NAMALWA (cell line): Measurements from ENCODE around the gene ADARB2.
"Not testable (repeated sequence)": the region's sequence is repeated elsewhere in the genome, so short reads cannot be mapped to it uniquely, and the experiment has no call there.

Experiments
- DNase-seq: peaks from one replicate; pipeline ENCODE4 v3.0.0-alpha.2; 2015; ENCODE audit warnings: low spot score

ADARB2 gene

GRCh38 chr10:1642600-1643160, 94.6 kb downstream of the ADARB2 start:
- DNase-seq, result no peak

GRCh38 chr10:1641402-1641801, 95.9 kb downstream of the ADARB2 start:
- DNase-seq, result no peak

- DNase-seq, result no peak
Observed at GRCh38 chr10:1638889-1639419, 98.4 kb downstream of the ADARB2 start.

DNA sequence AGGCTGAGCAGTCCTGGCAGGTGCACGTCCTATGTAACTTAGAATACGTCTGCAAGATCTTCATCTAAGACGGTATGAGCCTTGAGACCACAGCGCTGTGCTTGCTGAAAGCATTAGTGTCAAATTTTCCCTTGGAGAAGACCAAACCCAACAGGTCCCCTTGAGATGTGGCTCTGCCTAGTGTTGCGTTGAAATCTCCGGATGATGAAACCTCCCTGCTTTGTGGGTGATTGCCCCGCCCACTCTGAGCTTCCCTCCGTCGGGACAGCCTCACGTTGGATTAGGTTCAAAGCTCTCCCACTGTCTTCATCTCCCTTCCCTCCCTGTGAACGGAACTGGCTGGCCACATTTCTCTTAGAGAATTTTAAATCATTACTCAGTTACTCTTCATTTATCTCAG, 102.0 kb downstream of the ADARB2 start:
- no peak for DNase-seq

DNA sequence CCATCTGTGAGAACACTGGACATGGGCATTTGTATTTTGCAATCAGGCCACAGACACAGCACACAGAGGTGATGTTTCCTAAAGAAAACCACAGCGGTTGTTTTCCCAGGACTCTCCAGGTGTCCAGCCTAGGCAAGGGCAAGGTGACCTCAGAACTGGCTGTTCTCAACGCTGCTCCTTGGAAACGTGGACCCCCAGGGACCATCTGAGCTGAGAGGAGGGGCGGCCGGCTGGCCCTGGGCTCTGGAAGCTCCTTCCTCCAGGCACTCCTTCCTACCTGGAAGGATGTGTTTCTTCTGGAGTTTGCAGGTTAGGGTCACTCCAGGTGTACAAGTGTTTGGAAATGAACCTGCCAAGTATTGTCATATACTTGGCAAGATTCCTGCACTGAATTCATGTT, 103.1 kb downstream of the ADARB2 start:
- no peak for DNase-seq

GRCh38 chr10:1633783-1634182, 103.5 kb downstream of the ADARB2 start:
- DNase-seq, result no peak

- DNase-seq, result no peak
Observed at GRCh38 chr10:1632596-1632995, 104.7 kb downstream of the ADARB2 start.

DNA sequence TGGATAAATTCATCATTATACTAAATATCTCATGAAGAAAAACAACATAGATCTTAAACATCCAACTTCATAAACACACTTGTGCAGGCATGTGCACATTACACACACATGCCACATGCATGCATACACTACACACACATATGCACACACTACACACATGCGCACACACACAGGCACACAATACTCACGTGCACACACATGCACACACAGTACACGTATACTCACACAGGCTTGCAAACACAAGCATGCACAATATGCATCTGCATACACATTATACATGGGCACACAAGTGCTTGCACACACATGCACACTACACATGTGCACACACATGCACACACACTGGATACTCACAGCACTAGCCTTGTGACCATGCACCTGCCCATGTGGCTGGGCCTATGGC, 105.2 kb downstream of the ADARB2 start:
- DNase-seq, result no peak

GRCh38 chr10:1631282-1631681, 106.0 kb downstream of the ADARB2 start:
- DNase-seq, result no peak

DNA sequence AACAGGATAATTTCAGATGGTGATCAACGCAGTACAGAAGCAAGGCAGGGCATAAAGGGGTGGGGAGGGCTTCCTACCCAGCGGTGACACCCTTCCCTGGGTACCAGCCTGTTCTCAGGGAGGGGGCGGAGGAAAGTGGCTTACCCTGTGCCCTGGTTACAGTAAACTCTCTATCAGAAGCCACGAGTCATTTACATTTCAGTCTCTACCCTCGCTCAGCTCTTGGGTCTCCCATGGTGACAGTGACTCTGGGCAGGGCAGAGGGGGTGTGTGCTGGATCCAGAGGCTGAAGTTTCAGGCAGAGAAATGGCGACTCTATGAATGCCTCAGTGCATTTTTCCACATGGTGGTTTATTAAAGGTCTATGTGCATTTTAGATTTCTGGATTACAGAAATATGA, 107.0 kb downstream of the ADARB2 start:
- DNase-seq, result no peak

DNA sequence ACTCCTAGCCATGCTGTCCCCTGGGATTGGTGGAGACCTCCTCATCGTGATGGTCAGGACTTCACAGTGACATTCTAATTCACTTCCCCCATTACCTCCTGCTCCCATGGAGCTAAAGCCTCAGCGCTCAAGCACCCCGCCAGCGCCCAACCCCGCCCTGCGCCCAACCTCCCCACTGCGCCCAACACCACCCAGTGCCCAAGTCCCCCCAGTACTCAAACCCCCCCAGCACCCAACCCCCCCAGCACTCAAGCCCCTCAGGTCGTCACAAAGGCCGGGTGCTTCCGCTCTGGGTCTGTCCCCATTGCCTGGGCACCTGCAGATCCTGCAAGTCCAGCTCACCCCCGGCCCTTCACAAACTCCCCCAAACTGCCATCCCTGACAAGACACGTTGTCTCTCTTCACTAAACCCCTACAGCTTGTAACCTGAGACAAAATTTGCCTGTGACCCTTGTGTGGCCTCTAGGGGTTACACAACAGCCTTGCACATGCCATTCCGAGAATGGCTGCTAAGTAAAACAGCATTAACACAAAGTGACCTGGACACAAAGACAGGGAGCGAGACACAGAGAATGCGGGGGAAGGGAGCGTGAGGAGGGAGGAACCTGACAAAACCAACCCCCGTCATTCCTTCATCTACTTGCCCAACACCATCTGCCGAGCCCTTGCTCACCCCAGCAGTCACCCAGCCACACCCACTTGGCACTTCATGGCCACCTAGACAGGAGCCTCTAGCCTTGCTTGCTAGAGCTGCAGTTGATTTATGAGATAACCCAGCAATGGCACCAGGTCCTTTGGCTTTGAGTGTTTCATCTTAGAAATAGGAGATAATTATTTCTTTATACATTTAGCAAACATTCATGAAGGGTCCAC, 107.8 kb downstream of the ADARB2 start:
- DNase-seq, result no peak

- no peak for DNase-seq
Observed at GRCh38 chr10:1628757-1629156, 108.6 kb downstream of the ADARB2 start.

GRCh38 chr10:1627945-1628344, 109.4 kb downstream of the ADARB2 start:
- DNase-seq, result no peak

DNA sequence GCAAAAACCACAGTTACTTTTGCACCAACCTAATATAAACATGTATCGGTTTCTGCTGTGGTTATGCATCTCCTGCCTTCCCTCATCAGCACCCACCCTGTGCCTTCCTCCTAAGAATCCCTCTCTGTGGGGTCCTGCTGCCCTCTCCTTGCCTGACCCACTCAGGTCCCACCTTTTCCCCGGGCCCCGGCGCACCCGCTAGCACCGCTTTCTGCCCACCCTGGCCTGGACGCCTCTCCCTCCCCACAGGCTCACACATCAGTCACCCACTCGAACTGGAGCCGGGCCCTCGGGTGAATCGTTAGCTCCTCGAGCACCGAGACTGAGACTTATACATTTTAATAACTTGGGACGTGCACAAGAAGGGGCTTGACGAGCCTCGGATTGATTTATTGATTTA, 110.5 kb downstream of the ADARB2 start:
- DNase-seq, result no peak

- no peak for DNase-seq
Observed at GRCh38 chr10:1626410-1626809, 110.9 kb downstream of the ADARB2 start.

DNA sequence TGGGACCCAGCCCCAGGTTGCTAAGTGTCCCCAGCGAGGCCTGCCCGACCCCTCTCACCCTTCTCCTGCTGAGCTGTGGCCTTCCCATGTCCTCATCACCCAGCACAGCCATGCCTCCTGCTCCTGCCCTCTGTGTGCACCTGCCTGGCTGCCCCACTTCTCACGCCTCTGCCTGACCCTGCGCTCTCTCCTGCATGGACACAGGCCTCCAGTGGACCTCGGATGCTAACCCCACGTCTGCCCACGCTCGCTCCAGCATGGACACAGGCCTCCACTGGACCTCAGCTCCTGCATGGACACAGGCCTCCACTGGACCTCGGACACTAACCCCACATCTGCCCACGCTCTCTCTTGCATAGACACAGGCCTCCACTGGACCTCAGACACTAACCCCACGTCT, 111.6 kb downstream of the ADARB2 start:
- DNase-seq, result no peak

- DNase-seq, result no peak
Observed at GRCh38 chr10:1625079-1625478, 112.2 kb downstream of the ADARB2 start.

DNA sequence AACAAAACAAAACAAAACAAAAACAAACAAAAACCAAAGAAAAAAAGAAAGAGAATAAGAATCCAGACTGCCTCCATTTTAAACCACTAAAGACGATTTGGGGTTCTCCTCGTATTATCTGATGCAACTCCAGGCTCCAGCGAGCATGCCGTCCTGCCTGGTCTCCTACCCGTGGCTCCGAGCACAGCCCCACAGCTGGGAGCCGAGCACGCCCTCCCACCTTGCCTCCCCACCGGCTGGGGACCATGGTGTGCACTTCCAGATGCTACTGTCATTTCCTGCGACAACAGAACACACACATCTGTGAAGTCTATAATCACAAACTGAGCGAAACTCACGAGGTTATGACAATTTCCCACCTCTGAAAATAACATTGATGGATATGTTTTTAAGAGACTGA, 113.1 kb downstream of the ADARB2 start:
- DNase-seq, result no peak

DNA sequence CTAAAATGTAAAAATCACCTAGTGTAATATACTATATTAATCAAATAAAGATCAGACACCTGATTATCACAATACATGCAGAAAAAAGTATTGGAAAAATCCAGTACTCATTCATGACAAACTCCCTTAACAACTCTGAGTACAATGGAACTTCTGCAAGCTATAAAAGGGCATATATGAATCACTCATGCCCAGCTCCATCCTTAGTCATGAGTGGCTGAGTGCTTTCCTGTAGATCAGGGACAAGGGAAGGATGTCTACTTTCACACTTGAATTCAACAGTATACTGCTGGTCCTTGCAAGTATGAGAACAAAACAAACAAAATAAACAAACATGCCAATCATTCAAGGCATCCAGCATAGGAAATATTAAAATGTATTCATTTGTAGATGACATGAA, 116.5 kb downstream of the ADARB2 start:
- DNase-seq, result no peak

DNA sequence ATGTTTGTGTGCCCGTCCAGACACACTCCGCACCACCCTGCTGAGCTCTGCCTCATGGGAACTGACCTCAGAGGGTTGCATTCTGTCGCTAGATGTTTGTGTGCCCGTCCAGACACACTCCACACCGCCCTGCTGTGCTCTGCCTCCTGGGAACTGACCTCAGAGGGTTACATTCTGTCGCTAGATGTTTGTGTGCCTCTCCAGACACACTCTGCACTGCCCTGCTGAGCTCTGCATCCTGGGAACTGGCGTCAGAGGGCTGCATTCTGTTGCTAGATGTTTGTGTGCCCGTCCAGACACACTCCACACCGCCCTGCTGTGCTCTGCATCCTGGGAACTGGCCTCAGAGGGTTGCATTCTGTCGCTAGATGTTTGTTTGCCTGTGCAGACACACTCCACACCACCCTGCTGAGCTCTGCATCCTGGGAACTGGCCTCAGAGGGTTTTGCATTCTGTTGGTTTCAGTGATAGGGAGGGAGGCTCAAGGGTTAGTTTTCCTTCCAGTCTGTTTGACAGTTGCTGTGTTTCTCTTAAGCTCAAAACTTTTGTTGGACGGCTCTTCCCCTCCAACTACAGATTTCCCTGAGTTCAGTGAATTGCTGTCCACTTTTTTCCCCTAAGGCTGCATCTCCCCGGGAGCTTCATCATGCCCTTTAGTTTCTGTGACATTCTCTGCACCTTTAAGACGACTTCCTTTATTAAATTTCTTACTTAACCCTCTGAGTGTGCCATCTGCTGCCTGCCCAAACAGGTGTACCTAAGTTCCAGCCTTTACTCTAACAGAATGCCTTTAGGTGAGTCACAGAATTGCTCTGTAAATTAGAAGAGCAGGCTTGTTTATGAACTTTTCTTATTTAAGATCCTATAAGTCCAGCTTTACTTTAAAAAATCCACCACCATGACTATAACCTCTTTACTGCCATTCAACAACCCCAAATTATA, 119.7 kb downstream of the ADARB2 start:
- DNase-seq, result not testable (repeated sequence)

DNA sequence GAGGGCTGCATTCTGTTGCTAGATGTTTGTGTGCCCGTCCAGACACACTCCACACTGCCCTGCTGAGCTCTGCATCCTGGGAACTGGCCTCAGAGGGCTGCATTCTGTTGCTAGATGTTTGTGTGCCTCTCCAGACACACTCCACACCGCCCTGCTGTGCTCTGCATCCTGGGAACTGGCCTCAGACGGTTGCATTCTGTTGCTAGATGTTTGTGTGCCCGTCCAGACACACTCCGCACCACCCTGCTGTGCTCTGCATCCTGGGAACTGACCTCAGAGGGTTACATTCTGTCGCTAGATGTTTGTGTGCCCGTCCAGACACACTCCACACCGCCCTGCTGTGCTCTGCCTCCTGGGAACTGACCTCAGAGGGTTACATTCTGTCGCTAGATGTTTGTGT, 120.6 kb downstream of the ADARB2 start:
- not testable (repeated sequence) for DNase-seq

- DNase-seq, result no peak
Observed at GRCh38 chr10:1615186-1615954, 122.0 kb downstream of the ADARB2 start.
